ENCODE measurements around the gene PTOV1.

GRCh38 chr19:49858088-49858985, 7.4 kb downstream of the PTOV1 start:
- TF ChIP-seq CREB1 (IDR thresholded peaks at IDR 0.05; ENCODE audit: low read depth), result no peak
- TF ChIP-seq EP300 (IDR thresholded peaks at IDR 0.05; ENCODE audit: borderline replicate concordance), result no peak
- no peak for TF ChIP-seq TAF1 (IDR thresholded peaks at IDR 0.05; ENCODE audit: low read depth)
- TF ChIP-seq MAX (IDR thresholded peaks at IDR 0.05), result no peak
